ENCODE measurements around the gene SSH2. TPM values are rescaled to one million over a fixed set of nuclear protein-coding genes. Genes with fewer than 3 reads are reported as not detected.
A peak's percentile ranks its signal among the peaks of the same experiment; 100 is the strongest.

The SSH2 gene
- total RNA-seq, 1 donor from 2014 or later = 23.0 TPM

DNA sequence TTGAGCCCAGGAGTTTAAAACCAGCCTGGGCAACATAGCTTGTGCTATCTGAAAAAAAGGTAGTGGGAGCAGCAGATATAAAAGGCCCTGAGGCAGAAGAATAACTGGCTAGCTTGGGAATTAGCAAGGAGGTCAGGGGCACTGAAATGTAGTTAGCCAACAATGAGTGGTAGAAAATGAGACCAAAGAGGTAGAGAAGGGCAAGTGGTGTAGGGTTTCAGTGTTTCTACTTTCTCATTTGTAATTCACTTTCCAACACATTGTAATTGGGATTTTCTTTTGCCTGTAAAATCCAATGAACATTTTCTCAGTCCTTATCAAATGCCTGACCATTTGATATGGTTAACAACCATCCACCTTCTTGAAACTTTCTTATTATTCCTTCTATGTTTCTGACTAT is 212.2 kb downstream of the SSH2 start:
- H3K9ac ChIP-seq (ENCODE audit: low read depth in 1 of 3, low read length in 3 of 3) = no peak overlapping the region
- peaks cover 0 to 3% (median 0%) of the 10 kb centered on the region in 3 donors for H3K36me3 ChIP-seq (ENCODE audit: control insufficient read depth in 3 of 3, insufficient read depth in 3 of 3, low read length in 3 of 3)
- H3K4me1 ChIP-seq (ENCODE audit: control insufficient read depth in 3 of 3, insufficient read depth in 3 of 3, low read length in 3 of 3) = peaks cover 19 to 55% (median 23%) of the 10 kb centered on the region in 3 donors
- H3K4me3 ChIP-seq (ENCODE audit: low read length in 3 of 3) = no peak overlapping the region
- H3K9me3 ChIP-seq (ENCODE audit: control insufficient read depth in 3 of 3, low read length in 3 of 3) = no peaks in the 10 kb centered on the region
- H3K27me3 ChIP-seq (ENCODE audit: control insufficient read depth in 3 of 3, insufficient read depth in 3 of 3, low read length in 3 of 3) = no peaks in the 10 kb centered on the region
- no peak overlapping the region for H3K27ac ChIP-seq (ENCODE audit: low read depth, low read length)

DNA sequence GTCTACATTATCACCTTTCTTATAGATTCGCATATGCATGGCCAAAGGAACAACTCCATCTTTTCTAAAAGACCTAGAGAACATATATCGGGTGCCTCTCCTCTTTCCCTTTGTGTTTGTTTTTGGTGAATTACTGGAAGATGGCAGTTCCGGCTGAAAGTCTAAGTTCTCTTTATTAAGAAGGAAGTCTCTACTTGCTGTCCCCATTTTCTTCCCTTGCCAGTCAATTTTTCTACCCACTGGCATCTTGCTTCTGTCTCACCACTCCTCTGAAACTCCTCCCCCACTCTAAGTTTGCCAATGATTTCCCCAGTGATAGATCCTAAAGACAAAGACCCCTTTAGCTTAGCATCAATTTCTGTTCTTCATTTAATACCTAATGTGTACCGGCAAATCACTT is 213.5 kb downstream of the SSH2 start:
- Histone ChIP-seq H3K9me3 (ENCODE audit: control insufficient read depth in 3 of 3, low read length in 3 of 3) (no peaks in the 10 kb centered on the region), H3K27me3 (ENCODE audit: control insufficient read depth in 3 of 3, insufficient read depth in 3 of 3, low read length in 3 of 3) (no peaks in the 10 kb centered on the region), H3K4me1 (ENCODE audit: control insufficient read depth in 3 of 3, insufficient read depth in 3 of 3, low read length in 3 of 3) (peaks cover 17 to 58% (median 26%) of the 10 kb centered on the region in 3 donors), H3K36me3 (ENCODE audit: control insufficient read depth in 3 of 3, insufficient read depth in 3 of 3, low read length in 3 of 3) (peaks cover 0 to 3% (median 0%) of the 10 kb centered on the region in 3 donors), H3K27ac (ENCODE audit: low read depth, low read length) (no peak overlapping the region), H3K9ac (ENCODE audit: low read depth in 1 of 3, low read length in 3 of 3) (no peak overlapping the region), H3K4me3 (ENCODE audit: low read length in 3 of 3) (no peak overlapping the region)

DNA sequence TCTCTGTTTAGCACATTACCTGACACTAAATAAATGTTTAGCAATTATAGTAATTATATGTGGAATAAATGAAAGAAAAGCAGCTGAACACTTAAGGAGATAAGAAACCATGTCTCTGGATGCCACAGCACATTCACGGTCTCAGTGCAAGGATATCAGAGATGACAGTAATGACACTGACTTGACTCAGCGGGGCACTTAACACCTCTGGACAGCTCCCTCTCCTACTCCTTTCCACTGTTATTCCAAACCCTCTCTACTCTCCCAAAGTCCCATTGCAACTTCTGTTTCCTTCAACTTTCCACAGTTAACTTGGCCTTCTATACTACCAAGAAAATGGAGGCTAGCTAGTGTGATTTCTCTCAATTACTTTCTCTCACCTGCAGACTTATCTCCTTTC is 214.3 kb downstream of the SSH2 start:
- H3K27ac ChIP-seq (ENCODE audit: low read depth, low read length) = no peak overlapping the region
- peaks cover 24 to 63% (median 33%) of the 10 kb centered on the region in 3 donors for H3K4me1 ChIP-seq (ENCODE audit: control insufficient read depth in 3 of 3, insufficient read depth in 3 of 3, low read length in 3 of 3)

GRCh38 chr17:29714146-29714545 is 215.9 kb downstream of the SSH2 start:
- Histone ChIP-seq H3K27ac (ENCODE audit: low read depth, low read length) (peak overlapping the region; percentile 65), H3K4me3 (ENCODE audit: low read length in 3 of 3) (no peak overlapping the region), H3K27me3 (ENCODE audit: control insufficient read depth in 3 of 3, insufficient read depth in 3 of 3, low read length in 3 of 3) (no peaks in the 10 kb centered on the region), H3K4me1 (ENCODE audit: control insufficient read depth in 3 of 3, insufficient read depth in 3 of 3, low read length in 3 of 3) (peaks cover 25 to 78% (median 42%) of the 10 kb centered on the region in 3 donors), H3K36me3 (ENCODE audit: control insufficient read depth in 3 of 3, insufficient read depth in 3 of 3, low read length in 3 of 3) (peaks cover 0 to 3% (median 0%) of the 10 kb centered on the region in 3 donors), H3K9ac (ENCODE audit: low read depth in 1 of 3, low read length in 3 of 3) (no peak overlapping the region), H3K9me3 (ENCODE audit: control insufficient read depth in 3 of 3, low read length in 3 of 3) (no peaks in the 10 kb centered on the region)

More for the DNA sequence above, 214.3 kb downstream of the SSH2 start:
- Histone ChIP-seq H3K27me3 (ENCODE audit: control insufficient read depth in 3 of 3, insufficient read depth in 3 of 3, low read length in 3 of 3) (no peaks in the 10 kb centered on the region), H3K9ac (ENCODE audit: low read depth in 1 of 3, low read length in 3 of 3) (no peak overlapping the region), H3K4me3 (ENCODE audit: low read length in 3 of 3) (no peak overlapping the region), H3K9me3 (ENCODE audit: control insufficient read depth in 3 of 3, low read length in 3 of 3) (no peaks in the 10 kb centered on the region), H3K36me3 (ENCODE audit: control insufficient read depth in 3 of 3, insufficient read depth in 3 of 3, low read length in 3 of 3) (peaks cover 0 to 3% (median 0%) of the 10 kb centered on the region in 3 donors)

GRCh38 chr17:29713626-29714025 is 216.4 kb downstream of the SSH2 start:
- no peak overlapping the region for H3K9ac ChIP-seq (ENCODE audit: low read depth in 1 of 3, low read length in 3 of 3)
- peaks cover 25 to 75% (median 38%) of the 10 kb centered on the region in 3 donors for H3K4me1 ChIP-seq (ENCODE audit: control insufficient read depth in 3 of 3, insufficient read depth in 3 of 3, low read length in 3 of 3)
- peak overlapping the region; percentile 65 for H3K27ac ChIP-seq (ENCODE audit: low read depth, low read length)
- no peaks in the 10 kb centered on the region for H3K36me3 ChIP-seq (ENCODE audit: control insufficient read depth in 3 of 3, insufficient read depth in 3 of 3, low read length in 3 of 3)
- H3K4me3 ChIP-seq (ENCODE audit: low read length in 3 of 3) = no peak overlapping the region
- H3K27me3 ChIP-seq (ENCODE audit: control insufficient read depth in 3 of 3, insufficient read depth in 3 of 3, low read length in 3 of 3) = no peaks in the 10 kb centered on the region
- no peaks in the 10 kb centered on the region for H3K9me3 ChIP-seq (ENCODE audit: control insufficient read depth in 3 of 3, low read length in 3 of 3)

GRCh38 chr17:29711588-29712385 is 218.2 kb downstream of the SSH2 start:
- H3K27me3 ChIP-seq (ENCODE audit: control insufficient read depth in 3 of 3, insufficient read depth in 3 of 3, low read length in 3 of 3) = no peaks in the 10 kb centered on the region
- peaks cover 25 to 59% (median 29%) of the 10 kb centered on the region in 3 donors for H3K4me1 ChIP-seq (ENCODE audit: control insufficient read depth in 3 of 3, insufficient read depth in 3 of 3, low read length in 3 of 3)
- no peaks in the 10 kb centered on the region for H3K9me3 ChIP-seq (ENCODE audit: control insufficient read depth in 3 of 3, low read length in 3 of 3)
- no peaks in the 10 kb centered on the region for H3K36me3 ChIP-seq (ENCODE audit: control insufficient read depth in 3 of 3, insufficient read depth in 3 of 3, low read length in 3 of 3)
- peak overlapping the region; percentile 65 for H3K27ac ChIP-seq (ENCODE audit: low read depth, low read length)
- no peak overlapping the region for H3K9ac ChIP-seq (ENCODE audit: low read depth in 1 of 3, low read length in 3 of 3)
- H3K4me3 ChIP-seq (ENCODE audit: low read length in 3 of 3) = no peak overlapping the region

GRCh38 chr17:29710891-29711418 is 219.1 kb downstream of the SSH2 start:
- H3K9ac ChIP-seq (ENCODE audit: low read depth in 1 of 3, low read length in 3 of 3) = peak overlapping the region in 1 of 3 donors; percentile 38
- no peaks in the 10 kb centered on the region for H3K27me3 ChIP-seq (ENCODE audit: control insufficient read depth in 3 of 3, insufficient read depth in 3 of 3, low read length in 3 of 3)
- peak overlapping the region; percentile 65 for H3K27ac ChIP-seq (ENCODE audit: low read depth, low read length)
- H3K4me1 ChIP-seq (ENCODE audit: control insufficient read depth in 3 of 3, insufficient read depth in 3 of 3, low read length in 3 of 3) = peaks cover 32 to 57% (median 33%) of the 10 kb centered on the region in 3 donors
- no peaks in the 10 kb centered on the region for H3K9me3 ChIP-seq (ENCODE audit: control insufficient read depth in 3 of 3, low read length in 3 of 3)
- H3K4me3 ChIP-seq (ENCODE audit: low read length in 3 of 3) = no peak overlapping the region
- no peaks in the 10 kb centered on the region for H3K36me3 ChIP-seq (ENCODE audit: control insufficient read depth in 3 of 3, insufficient read depth in 3 of 3, low read length in 3 of 3)

DNA sequence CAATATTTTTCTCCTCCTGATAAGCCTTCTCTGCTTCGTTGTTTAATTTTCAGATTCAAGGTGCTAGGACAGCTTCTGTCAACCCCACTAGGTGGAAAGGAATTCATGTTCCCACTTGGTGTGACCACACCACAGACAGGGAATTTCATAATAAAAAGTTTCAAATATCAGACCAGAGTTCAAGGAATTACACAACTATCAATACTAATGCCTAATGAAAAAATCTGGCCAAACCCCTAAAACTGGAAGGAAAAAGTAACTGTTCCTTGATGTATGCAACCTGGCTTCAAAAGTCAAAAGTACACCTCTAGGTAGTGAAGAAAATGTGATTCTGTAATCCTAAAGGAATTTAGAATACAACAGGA is 219.5 kb downstream of the SSH2 start:
- no peak overlapping the region for H3K9ac ChIP-seq (ENCODE audit: low read depth in 1 of 3, low read length in 3 of 3)
- H3K4me3 ChIP-seq (ENCODE audit: low read length in 3 of 3) = no peak overlapping the region
- H3K36me3 ChIP-seq (ENCODE audit: control insufficient read depth in 3 of 3, insufficient read depth in 3 of 3, low read length in 3 of 3) = no peaks in the 10 kb centered on the region
- H3K4me1 ChIP-seq (ENCODE audit: control insufficient read depth in 3 of 3, insufficient read depth in 3 of 3, low read length in 3 of 3) = peaks cover 36 to 58% (median 37%) of the 10 kb centered on the region in 3 donors
- no peaks in the 10 kb centered on the region for H3K27me3 ChIP-seq (ENCODE audit: control insufficient read depth in 3 of 3, insufficient read depth in 3 of 3, low read length in 3 of 3)
- H3K9me3 ChIP-seq (ENCODE audit: control insufficient read depth in 3 of 3, low read length in 3 of 3) = no peaks in the 10 kb centered on the region
- H3K27ac ChIP-seq (ENCODE audit: low read depth, low read length) = peak overlapping the region; percentile 65

GRCh38 chr17:29709866-29710519 is 220.0 kb downstream of the SSH2 start:
- H3K27me3 ChIP-seq (ENCODE audit: control insufficient read depth in 3 of 3, insufficient read depth in 3 of 3, low read length in 3 of 3) = no peaks in the 10 kb centered on the region
- peak overlapping the region; percentile 65 for H3K27ac ChIP-seq (ENCODE audit: low read depth, low read length)
- H3K9me3 ChIP-seq (ENCODE audit: control insufficient read depth in 3 of 3, low read length in 3 of 3) = no peaks in the 10 kb centered on the region
- H3K4me3 ChIP-seq (ENCODE audit: low read length in 3 of 3) = no peak overlapping the region
- no peaks in the 10 kb centered on the region for H3K36me3 ChIP-seq (ENCODE audit: control insufficient read depth in 3 of 3, insufficient read depth in 3 of 3, low read length in 3 of 3)
- peaks cover 37 to 62% (median 39%) of the 10 kb centered on the region in 3 donors for H3K4me1 ChIP-seq (ENCODE audit: control insufficient read depth in 3 of 3, insufficient read depth in 3 of 3, low read length in 3 of 3)
- H3K9ac ChIP-seq (ENCODE audit: low read depth in 1 of 3, low read length in 3 of 3) = no peak overlapping the region

DNA sequence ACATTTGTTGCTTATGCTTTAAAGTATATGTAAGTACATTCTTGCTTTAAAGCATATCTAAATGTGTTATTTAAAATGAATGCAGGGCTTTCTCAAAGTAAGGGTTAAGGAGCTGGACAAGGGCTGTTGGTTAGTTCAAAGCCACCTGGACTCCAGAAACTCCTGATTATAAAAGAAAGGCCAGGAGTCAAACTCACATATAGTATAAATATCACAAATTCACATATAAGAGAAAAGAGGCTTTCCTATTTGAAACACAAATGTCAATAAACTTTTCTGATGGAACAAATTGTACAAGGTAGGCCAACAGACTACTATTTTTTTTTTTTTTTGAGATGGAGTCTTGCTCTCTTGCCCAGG is 222.8 kb downstream of the SSH2 start:
- no peak overlapping the region for H3K9ac ChIP-seq (ENCODE audit: low read depth in 1 of 3, low read length in 3 of 3)
- peaks cover 0 to 6% (median 0%) of the 10 kb centered on the region in 3 donors for H3K36me3 ChIP-seq (ENCODE audit: control insufficient read depth in 3 of 3, insufficient read depth in 3 of 3, low read length in 3 of 3)
- H3K27ac ChIP-seq (ENCODE audit: low read depth, low read length) = peak overlapping the region; percentile 77
- H3K4me3 ChIP-seq (ENCODE audit: low read length in 3 of 3) = no peak overlapping the region
- H3K27me3 ChIP-seq (ENCODE audit: control insufficient read depth in 3 of 3, insufficient read depth in 3 of 3, low read length in 3 of 3) = no peaks in the 10 kb centered on the region
- no peaks in the 10 kb centered on the region for H3K9me3 ChIP-seq (ENCODE audit: control insufficient read depth in 3 of 3, low read length in 3 of 3)
- H3K4me1 ChIP-seq (ENCODE audit: control insufficient read depth in 3 of 3, insufficient read depth in 3 of 3, low read length in 3 of 3) = peaks cover 36 to 46% (median 38%) of the 10 kb centered on the region in 3 donors

Data from skeletal muscle tissue (tissue), 4 donors.